GM12872 (cell line): Measurements from ENCODE around the gene OSBPL6.

Experiments used
- CTCF ChIP-seq: IDR thresholded peaks from 3 replicates; pipeline ENCODE4 v1.5.1; 2011; ENCODE audit warnings: low read depth, mild to moderate bottlenecking, low read length, moderate library complexity; ENCODE audit not compliant: insufficient read depth

Gene OSBPL6

GRCh38 chr2:178422097-178422496 lies 227.8 kb downstream of the OSBPL6 start:
- no peak for TF ChIP-seq CTCF

GRCh38 chr2:178425255-178425827 lies 231.0 kb downstream of the OSBPL6 start:
- TF ChIP-seq CTCF, result no peak

GRCh38 chr2:178426388-178426787 lies 232.1 kb downstream of the OSBPL6 start:
- TF ChIP-seq CTCF, result no peak

- no peak for TF ChIP-seq CTCF
Measured at GRCh38 chr2:178427458-178427857, 233.1 kb downstream of the OSBPL6 start.

GRCh38 chr2:178428396-178428806 lies 234.1 kb downstream of the OSBPL6 start:
- TF ChIP-seq CTCF, result no peak

- TF ChIP-seq CTCF, result no peak
Measured at GRCh38 chr2:178429336-178429735, 235.0 kb downstream of the OSBPL6 start.

- no peak for TF ChIP-seq CTCF
Measured at GRCh38 chr2:178436662-178437061, 242.3 kb downstream of the OSBPL6 start.

- no peak for TF ChIP-seq CTCF
Measured at GRCh38 chr2:178441426-178441825, 247.1 kb downstream of the OSBPL6 start.
